NCI-H1417 (cell line): ENCODE results near the gene DMGDH.
"Not testable (repeated sequence)": the region's sequence is repeated elsewhere in the genome, so short reads cannot be mapped to it uniquely, and the experiment has no call there.

Experiments
- DNase-seq, 3 experiments: peaks; one replicate each; lab custom pipeline; 2025; lab: John Stamatoyannopoulos, UW

DMGDH gene

DNA sequence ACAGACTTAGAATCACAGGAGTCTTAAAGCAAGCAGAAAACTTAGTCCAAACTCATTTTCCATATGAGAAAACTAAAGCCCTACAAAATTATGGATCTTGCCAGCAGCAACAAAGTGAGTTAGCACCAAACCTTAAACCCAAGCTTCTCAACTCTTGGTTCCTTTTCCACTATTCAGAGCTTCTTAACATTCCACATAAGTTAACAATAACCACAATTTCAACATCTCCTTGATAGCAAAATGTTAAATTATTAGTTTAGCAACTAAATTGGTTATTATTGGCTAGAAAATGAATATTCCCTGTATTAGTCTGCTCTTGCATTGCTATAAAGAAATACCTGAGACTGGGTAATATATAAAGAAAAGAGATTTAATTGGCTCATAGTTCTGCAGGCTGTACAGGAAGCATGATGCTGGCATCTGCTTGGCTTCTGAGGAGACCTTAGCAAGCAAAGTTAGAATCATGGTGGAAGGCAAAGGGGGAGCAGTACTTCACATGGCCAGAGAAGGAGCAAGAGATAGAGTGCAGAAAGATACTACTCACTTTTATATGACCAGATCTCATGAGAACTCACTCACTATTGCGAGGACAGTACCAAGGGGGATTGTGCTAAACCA, 58.1 kb downstream of the DMGDH start:
- DNase-seq: no peak

DNA sequence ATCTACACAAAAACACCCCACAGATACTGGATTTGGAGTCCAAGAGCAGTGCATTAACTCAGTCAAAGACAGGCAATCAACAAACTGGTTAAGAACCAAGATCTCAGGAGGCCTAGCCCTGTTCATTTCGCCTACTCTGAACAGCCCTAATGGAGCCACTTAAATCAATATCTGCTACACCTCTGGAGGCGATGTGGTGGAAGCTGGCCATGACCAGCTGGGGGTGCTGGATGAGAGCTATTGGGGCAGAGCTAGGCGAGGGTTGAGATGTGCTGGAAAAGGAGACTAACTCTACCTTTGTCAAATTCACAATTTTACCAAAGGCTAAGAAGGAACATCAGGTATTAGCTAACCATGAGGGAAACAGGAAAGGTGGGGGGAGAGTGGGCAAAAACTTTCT, 61.1 kb downstream of the DMGDH start:
- no peak for DNase-seq

DNA sequence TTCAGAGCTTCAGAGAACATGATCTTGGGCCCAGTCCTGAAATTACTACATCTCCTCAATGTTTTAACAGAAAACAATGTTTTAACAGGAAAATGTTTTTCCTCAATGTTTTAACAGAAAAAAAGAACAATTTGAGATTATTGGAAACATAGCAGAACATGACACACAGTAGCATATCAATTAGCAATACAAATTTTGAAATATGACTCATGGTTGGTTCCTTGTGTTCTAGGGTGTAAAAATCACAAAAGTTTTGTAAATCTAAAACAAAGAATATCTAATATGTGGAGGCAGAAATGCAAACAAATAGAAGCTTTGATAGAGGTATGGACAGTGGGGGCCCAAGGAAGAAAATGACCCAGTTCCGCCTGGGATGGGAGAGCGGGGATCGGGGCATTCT, 61.6 kb downstream of the DMGDH start:
- no peak for DNase-seq

DNA sequence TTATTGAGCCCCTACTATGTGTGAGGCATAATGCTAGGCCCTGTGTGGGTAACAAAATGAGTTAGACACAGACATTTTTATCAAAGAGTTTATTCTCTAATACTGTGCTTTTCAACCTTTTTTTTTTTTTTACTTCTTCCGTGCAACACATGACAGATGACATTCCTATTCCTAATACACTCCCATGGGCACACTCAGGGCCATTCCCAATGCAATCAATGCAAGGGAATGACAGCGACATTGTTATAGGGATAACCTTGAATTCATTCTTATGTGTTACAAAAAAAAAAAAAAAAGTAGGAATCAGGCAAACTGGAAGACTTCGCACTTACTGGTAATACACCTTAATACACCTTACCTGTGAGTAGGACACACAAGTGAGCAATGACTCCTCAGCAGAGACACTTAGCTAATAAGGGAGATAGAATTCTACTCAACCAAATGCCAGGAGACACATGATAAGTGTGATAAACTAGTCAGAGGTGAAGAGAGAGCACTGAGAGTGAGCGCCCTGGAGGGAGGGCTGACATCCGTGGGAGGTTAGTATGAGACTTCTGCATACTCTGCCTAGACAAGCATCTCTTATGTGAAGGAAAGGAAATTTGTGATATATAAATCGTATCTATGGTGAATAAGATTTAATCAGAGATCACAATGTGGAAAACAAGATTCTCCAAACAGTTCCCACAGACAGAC, 63.4 kb downstream of the DMGDH start:
- no peak for DNase-seq

DNA sequence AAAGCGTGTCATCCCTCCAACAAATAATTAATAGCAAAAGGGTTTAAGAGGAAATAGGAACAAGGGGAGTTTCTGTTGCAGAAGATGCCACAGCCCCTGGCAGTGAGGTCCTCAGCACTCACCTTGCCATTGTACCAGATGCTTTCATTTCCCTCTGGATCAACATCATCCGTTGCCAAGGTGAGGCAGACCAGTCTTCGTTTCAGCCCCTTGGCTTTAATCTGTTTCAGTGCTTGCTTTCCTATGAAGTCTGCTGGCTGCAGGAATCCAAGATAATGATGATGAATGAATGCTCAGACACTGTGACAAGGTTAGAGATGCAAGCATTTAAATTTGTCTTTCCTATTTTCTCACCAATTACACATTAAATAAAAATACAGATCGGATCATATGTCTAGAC, 64.3 kb downstream of the DMGDH start:
- DNase-seq: peak in 1 of 3 experiments; percentile 1

DNA sequence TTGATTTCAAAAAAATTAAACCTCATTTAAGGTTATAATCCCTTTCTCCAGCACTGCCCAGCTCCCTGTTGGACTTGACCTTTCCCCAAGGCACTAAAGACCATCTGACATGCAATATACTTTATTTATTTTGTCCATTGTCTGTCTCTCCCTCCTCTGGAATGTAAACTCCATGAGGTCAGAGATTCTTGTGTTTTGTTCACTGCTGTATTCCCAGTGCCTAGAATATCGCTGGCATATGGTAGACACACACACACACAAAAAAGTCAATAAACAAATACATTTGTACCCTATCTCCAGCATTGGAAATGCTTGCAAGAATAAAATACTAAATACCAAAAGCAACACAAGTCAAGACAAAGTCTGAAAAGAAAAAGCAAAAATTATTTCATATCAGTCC, 67.1 kb downstream of the DMGDH start:
- DNase-seq: no peak

DNA sequence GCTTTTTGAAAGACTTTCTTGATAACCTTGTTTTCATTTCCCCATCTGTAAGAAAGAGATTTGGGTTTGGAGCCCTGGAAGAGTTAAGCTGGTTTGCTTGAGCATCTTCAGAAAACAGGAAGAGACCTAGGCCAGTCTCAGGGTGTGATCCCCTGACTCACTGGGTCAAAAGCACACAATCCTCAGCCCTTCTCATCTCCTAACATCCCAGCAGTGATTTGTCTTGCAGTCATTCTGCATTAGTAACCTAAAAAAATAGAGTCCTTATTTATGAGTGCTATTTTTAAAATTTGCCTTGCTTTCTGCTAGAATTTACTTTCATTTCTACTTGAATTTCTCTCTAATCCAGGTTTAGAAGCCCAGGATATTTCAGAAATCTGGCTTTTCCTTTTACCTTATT, 68.0 kb downstream of the DMGDH start:
- no peak for DNase-seq

DNA sequence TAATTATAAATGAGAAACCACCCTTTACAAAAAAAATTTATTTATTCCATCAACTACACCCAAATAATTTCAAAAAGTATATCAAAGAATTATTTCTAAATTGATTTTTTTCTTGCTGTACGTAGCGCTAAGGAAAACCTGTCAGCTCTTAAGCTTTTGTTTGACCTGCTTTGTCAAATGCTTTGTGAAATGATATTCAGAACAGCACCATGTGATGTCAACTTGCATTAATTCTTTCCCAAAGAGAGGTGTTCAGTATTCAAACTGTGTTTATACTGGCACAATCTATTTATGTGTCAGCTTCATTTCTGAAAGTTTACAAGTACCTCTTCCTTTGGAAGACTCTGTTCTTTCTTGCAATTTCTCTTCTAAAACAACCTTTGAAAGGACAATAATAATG, 72.4 kb downstream of the DMGDH start:
- no peak for DNase-seq

DNA sequence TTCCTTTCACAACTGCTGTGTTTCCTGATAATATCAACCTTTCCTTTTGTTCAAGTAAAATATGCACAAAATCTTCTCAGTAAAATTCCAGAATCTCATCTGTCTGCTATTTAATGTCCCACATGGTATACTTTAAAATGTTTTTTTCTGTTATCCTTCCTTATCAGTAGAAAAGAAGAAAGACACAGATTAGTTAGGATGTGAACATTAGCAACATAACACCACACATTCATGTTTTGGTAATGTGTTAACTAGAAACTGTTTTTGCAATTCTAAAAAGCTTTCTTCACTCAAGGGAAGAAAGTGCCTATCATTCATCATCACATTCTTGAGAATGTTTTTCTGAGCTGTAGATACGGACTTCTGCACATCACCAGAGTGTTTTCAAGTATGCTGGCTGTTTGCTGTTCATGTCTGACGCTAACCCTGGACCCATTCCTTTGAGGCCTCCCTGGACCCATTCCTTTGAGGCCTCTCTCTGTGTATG, 73.9 kb downstream of the DMGDH start:
- no peak for DNase-seq

DNA sequence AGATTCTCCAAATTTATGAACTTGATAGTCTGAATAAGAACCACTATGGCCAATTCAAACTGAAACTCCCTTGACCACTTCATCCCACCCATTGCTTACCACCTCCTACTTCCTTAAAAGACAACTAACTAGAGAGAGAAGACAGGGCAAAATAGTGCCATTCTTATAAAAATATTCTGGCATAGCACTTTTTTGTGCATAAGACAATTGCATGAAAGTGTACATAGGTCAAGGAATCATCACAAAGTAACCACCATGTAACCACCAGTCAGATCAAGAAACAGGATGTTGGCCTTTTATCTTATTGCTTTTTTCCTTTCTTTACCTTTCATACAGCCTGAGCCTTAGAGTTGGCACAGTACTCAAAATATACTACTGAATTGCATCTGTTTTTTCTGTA, 76.3 kb downstream of the DMGDH start:
- no peak for DNase-seq

DNA sequence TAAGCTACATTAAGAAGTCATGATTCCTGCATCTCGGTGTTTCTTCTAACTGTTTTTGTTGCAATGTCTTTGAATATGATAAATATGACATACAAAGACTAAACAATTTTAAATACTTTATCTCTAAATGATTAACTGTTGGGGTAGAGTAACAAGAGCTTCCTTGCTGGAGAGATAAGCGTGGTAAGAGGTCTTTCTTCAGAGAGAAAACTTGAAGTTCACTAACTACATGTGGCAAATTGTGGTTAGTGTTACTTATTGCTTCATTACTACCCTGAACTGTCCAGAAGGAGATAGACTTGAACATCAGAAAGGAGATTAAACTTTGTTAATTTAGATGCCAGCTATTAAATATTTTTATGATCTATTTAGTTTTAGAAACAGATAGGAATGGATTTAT, 77.3 kb downstream of the DMGDH start:
- no peak for DNase-seq

DNA sequence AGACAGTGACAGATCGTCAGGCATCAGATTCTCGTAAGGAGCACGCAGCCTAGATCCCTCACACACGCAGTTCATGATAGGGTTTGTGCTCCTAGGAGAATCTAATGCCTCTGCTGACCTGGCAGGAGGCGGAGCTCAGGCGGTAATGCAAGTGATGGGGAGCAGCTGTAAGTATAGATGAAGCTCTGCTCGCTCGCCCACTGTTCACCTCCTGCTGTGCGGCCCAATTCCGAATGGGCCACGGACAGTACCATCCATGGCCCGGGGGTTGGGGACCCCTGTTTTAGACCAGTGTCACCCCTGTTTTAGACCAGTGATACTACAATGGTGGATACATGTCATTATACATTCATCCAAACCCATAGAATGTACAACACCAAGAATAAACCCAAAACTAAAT, 80.4 kb downstream of the DMGDH start:
- DNase-seq: no peak

DNA sequence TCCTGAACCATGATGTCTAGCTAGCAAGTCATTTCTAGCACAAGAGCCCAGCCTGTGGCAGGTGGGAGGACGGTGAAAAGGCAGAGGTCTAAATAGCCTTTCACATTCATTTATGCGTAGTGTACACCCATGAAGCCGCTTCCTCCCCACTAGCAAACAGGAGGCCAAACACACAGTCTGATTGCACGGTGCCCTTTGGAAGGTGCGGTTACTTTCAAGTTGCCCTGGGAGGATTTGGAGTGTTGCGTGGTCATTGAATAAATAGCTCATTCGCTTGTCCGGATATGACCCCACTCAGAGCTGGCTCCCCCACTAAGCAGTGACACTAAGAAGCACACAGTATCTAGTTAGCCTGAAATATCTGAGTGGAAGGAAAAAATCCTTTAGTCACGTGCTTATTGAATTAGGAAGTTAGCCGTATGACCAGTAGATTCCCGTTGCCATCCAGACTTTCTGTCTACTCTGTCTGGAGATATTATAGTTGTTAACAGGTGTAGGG, 83.7 kb downstream of the DMGDH start:
- DNase-seq: peak; percentile 37 to 64 (median 37)

DNA sequence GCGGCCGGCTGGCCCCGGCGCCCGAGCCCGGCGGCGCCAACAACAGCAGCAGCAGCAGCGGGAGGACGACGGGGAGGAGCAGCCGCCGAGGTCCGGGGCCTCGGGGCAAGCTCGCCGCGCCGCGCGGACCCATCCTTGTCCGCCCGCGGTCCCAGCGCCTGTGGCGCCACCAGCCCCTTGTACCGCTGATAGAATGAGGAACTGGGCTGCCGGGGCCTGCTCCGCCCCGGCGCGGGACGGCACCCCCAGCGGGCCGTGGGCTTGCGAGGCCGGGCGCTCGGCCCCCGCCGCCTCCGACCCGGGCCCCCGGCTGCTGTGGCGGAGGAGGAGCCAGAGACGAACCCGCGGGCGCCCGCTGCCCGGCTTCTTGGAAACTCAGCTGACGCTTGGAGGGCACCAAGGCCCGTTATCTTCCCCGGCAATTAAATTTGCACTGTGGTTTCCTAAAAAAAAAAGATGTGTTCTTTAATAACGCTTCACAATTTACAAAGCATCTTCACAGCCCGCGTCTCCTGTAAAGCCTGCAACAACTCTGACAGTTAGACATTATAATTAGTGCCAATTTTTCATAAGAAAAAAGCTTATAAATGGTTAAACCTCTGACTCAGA, 84.3 kb downstream of the DMGDH start, which contains the start of gene ARSB:
ARSB (minus strand) TSS at position 195 of the 609 bp plus-strand sequence; CDS start at position 133, 62 bp downstream.
- peak in 2 of 3 experiments; percentile 37 to 71 for DNase-seq

DNA sequence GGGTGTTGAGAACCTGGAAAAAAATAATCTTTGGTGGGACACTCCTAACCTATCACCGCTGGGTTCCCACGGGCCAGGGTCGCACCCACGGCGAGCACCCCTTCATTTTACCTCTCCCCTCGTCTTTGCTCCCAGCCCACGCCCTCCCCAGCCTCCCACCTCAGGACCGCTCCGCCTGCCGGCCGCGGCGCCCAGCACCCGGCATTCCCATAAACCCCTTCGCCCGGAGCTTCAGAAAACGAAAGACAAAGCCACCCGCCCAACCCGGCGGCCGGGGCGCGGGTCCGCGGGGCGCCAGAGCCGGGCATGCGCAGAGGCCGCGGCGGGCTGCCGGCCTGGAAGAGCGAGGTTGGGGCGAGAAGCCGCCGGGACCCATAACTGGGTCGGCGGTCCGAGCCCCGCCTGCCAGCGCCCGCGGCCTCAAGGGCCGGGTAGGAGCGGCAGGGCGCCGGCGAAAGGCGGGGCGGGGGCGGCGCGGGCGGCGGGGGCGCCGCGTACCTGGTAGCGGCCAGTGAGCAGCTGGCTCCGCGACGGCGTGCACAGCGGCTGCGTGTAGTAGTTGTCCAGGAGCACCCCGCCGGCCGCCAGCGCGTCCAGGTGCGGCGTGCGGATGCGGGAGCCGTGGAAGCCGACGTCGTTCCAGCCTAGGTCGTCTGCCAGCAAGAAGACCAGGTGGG, 84.9 kb downstream of the DMGDH start:
- peak; percentile 85 to 92 (median 91) for DNase-seq

DNA sequence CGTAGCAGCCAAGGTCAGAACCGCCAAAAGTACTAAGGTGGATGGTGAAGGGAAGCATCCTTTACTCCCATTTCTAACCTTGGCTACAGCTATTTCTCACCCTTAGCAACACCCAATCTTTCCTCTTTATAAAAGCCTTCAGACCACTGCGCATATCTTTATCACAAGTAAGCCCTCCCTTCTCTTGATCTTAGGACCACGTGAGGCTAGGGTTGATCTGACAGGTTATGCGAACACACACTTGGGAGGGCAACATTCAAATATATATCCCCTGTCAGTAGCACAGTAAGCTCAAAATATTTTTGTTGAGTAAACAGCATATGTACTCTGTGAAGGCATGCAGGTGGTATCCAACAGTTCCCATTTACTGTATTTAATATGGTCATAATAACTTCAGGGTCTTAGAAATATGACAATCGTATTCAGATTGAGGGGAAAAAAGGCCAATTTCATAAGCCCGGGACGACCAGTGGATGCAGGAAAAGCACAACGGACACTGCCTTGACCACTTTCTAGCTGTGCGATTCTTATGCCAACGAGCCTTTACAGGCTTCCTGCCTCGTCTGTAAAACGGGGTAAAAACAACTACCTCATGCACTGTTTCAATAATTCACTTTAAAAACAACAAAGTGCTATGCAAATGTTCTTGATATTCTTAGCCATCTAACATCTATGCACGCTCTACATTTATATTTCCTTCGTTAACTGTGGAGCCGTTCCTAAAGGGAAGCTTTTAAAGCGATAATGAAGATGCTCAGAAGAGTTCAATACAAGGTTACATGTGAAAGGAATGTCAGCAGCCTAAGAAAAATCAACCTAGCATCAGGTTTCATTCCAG, 85.7 kb downstream of the DMGDH start:
- peak in 2 of 3 experiments; percentile 33 to 77 for DNase-seq

DNA sequence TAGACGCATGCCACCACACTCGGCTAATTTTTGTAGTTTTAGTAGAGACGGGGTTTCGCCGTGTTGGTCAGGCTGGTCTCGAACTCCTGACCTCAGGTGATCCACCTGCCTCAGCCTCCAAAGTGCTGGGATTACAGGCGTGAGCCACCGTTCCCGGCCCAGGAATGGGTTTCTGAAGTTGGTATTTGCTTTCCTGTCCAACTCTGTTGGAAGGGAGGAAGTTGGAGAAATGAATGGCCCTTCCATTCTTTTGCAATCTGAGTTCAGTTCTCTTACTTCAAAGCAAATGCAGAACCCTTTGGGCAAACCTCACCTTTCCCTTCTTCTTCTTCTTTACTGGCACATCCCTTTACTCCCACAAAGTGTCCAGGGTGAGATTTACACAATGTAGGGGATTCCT, 86.3 kb downstream of the DMGDH start:
- not testable (repeated sequence) for DNase-seq

DNA sequence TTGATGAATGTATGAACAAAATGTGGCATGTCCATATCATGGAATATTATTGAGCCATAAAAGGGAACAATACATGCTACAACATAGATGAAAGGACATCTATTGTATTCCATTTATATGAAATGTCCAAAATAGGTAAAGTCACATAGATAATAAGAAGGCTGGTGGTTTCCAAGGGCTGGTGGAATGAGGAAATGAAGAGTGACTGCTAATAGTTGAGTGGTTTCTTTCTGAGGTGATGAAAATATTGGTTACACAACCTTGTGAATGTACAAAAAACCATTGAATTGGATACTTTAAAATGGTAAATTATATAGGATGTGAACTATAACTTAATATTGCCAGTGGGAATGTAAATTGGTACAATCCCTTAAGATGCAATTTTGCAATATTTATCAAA, 89.6 kb downstream of the DMGDH start:
- no peak for DNase-seq

DNA sequence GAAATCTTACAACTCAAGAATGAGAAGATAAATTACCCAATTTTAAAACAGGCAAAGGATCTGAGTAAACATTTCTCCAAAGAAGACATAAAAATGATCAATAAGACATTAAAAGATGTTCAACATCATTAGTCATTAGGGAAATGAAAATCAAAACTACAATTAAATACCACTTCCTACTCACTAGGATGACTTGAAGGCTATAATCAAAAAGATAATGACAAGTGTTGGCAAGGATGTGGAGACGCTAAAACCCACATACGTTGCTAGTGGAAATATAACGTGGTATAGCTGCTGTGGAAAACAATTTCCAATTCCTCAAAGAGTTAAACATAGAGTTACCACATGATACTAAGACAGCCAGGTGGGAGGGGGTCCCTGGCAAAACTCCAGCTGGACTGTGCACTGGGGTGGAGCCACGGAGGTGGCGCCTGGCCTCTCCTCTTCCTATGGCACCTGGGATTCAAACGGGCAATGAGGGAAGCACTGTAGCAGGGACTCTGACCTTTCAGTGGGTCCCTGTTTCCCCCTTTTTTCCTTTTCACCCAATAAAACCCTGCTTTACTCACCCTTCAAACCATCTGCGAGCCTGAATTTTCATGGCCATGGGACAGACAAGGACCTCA, 90.2 kb downstream of the DMGDH start:
- DNase-seq: peak in 1 of 3 experiments; percentile 12

DNA sequence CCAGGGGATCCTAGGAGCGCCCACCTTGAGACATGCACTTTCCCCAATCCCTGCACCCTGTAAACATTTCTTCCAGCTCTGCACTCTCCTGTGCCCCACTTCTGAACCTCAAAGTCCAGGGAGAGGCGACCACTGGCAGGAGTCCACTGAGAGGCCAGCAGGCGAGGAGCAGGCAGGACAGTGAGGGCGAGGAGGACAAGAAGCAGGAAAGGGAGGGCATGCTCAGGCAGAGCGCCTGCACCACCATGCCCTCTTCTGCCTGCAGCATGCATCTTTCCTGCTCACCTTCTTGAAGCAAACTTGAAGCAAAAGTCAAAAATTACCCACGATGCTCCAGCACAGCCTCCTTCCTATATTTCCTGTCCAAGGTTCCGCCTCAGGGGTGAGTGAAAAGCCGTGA, 94.4 kb downstream of the DMGDH start:
- DNase-seq: no peak

DNA sequence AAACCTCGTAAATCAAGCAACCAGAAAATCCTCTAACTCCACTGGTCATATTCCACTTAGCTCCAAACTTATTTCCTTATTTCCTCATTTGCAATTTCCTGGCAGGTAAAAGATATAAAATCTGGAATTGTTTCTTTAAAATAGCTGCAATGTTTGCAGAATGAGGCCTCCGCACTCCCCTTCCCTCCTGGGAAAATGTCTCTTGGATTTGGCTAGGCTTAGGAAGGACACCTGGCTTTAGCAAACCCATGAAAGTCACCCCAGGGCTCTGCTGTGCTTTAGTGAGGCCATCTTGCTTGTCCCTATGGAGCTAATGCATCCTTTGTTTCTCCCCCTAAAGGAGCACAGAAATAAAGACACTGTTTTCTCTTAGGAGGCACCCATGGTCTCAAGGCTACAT, 94.9 kb downstream of the DMGDH start:
- peak in 2 of 3 experiments; percentile 21 to 53 for DNase-seq
